Measurements from ENCODE around the gene LRCH4.

DNA sequence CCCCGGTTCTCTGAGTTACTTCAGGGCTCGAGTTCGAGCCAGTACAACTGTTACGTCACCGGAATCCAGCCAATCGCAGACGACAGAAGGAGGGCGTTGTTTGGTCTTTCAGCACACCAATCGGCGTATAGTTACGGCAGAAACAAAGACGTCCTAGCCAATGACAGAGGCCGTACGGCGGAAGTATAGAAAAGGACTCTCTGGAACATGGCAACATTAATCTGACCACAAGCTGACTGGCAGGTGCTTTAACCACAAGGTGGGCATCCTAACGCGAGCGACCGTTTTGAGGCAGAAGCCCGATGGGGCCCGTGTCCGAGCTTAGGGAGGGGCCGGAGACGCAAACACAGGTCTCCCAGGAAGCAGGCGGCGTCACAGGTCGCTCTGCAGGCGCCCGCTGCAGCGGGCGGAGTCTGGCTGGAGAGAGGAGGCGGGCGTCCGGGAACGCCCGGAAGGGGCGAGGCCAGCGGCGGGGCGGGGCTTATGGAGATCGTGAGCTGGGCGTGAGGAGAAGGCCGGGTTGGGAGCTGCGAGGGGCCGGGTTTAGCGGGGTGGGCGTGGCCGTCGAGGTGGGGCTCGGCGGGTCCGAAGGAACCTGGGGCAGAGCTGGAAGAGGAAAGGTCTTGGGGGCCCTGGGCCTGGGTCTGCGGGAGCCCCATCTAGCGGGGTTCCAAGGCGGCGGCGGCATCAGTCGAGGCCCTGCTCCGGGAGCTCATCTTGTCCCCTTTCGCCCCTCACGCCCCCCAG, 26.2 kb upstream of the LRCH4 start, which contains the start of gene MOSPD3:
- peak; percentile 70 for TF ChIP-seq POLR2AphosphoS5 (IDR thresholded peaks at IDR 0.05; ENCODE audit: low read depth, low read length)
- TF ChIP-seq POLR2A (IDR thresholded peaks at IDR 0.05; ENCODE audit: low read depth, low read length) = peak; percentile 62; the same call in 1 of the 2 replicates
- TF ChIP-seq TAF1 (IDR thresholded peaks at IDR 0.05; ENCODE audit: low read depth, low read length) = peak; percentile 50
